GM23338 (cell line): ENCODE measurements around the gene CCDC191. TPM values are rescaled to one million over a fixed set of nuclear protein-coding genes. Genes with fewer than 3 reads are reported as not detected.

ENCODE experiments used
- ATAC-seq: fragments of 200-7000 bp; cut with Tn5 transposase; 3 replicates; pipeline ENCODE4 v1.9.1; 2020
- DNase-seq: peaks from one replicate; pipeline ENCODE4 v3.0.0-alpha.2; 2015; ENCODE audit warnings: low spot score
- H2AFZ ChIP-seq: fragments of 200-600 bp; sonication (generic); 2 replicates; pipeline ENCODE4 v1.8.0; 2016; ENCODE audit warnings: antibody characterized with exemption, mild to moderate bottlenecking, moderate library complexity
- H3F3A ChIP-seq: fragments of 200-600 bp; sonication (generic); replicated peaks from 2 replicates; pipeline ENCODE4 v1.8.0; 2017; ENCODE audit warnings: antibody characterized with exemption, mixed run types, low read depth
- H3K27ac ChIP-seq: fragments of 200-600 bp; sonication (generic); 2 replicates; pipeline ENCODE4 v1.6.1; 2016; ENCODE audit warnings: low read depth
- H3K27me3 ChIP-seq: fragments of 200-600 bp; sonication (generic); 2 replicates; pipeline ENCODE4 v1.8.0; 2016; ENCODE audit warnings: mild to moderate bottlenecking, mixed run types, moderate library complexity; ENCODE audit not compliant: insufficient read depth
- H3K36me3 ChIP-seq: fragments of 200-600 bp; sonication (generic); 2 replicates; pipeline ENCODE4 v1.8.0; 2016; ENCODE audit warnings: mild to moderate bottlenecking; ENCODE audit not compliant: insufficient read depth
- H3K4me1 ChIP-seq: fragments of 200-600 bp; sonication (generic); 2 replicates; pipeline ENCODE4 v1.8.0; 2016; ENCODE audit warnings: mild to moderate bottlenecking, moderate library complexity; ENCODE audit not compliant: insufficient read depth
- H3K4me2 ChIP-seq: fragments of 200-600 bp; sonication (generic); 2 replicates; pipeline ENCODE4 v1.7.1; 2017; ENCODE audit warnings: mixed run types
- H3K4me3 ChIP-seq: fragments of 200-600 bp; sonication (generic); 2 replicates; pipeline ENCODE4 v1.6.1; 2016; ENCODE audit warnings: mixed run types
- H3K79me2 ChIP-seq: fragments of 200-600 bp; sonication (generic); replicated peaks from 2 replicates; pipeline ENCODE4 v1.8.0; 2017; ENCODE audit warnings: mild to moderate bottlenecking; ENCODE audit not compliant: insufficient read depth
- H3K9me2 ChIP-seq: fragments of 200-600 bp; sonication (generic); 2 replicates; pipeline ENCODE4 v1.8.0; 2017; ENCODE audit not compliant: insufficient read depth
- H4K20me1 ChIP-seq: fragments of 200-600 bp; sonication (generic); replicated peaks from 2 replicates; pipeline ENCODE4 v1.8.0; 2017; ENCODE audit warnings: mild to moderate bottlenecking; ENCODE audit not compliant: insufficient read depth
- H3K27ac Mint-ChIP-seq: 2 replicates; pipeline ENCODE4 v1.8.0; 2020; ENCODE audit warnings: inconsistent platforms, mild to moderate bottlenecking, moderate library complexity, mixed read lengths
- H3K27me3 Mint-ChIP-seq: 3 replicates; pipeline ENCODE4 v1.8.0; 2022; ENCODE audit warnings: low read depth, mild to moderate bottlenecking, moderate library complexity, mixed read lengths, inconsistent platforms; ENCODE audit not compliant: insufficient read depth, poor library complexity
- H3K36me3 Mint-ChIP-seq: 3 replicates; pipeline ENCODE4 v1.8.0; 2021; ENCODE audit warnings: low read depth, mild to moderate bottlenecking, inconsistent platforms, moderate library complexity, mixed read lengths
- H3K4me1 Mint-ChIP-seq: 3 replicates; pipeline ENCODE4 v1.8.0; 2020; ENCODE audit warnings: mild to moderate bottlenecking, inconsistent platforms, mixed read lengths
- H3K4me3 Mint-ChIP-seq: 3 replicates; pipeline ENCODE4 v1.8.0; 2021; ENCODE audit warnings: moderate library complexity, mild to moderate bottlenecking, inconsistent platforms, mixed read lengths
- H3K9me3 Mint-ChIP-seq: 3 replicates; pipeline ENCODE4 v1.8.0; 2020; ENCODE audit warnings: moderate library complexity, mild to moderate bottlenecking, inconsistent platforms, mixed read lengths
- CREB1 ChIP-seq: fragments of 250-450 bp; sonication (Bioruptor Pico); IDR thresholded peaks from 2 replicates; pipeline ENCODE4 v1.5.0; 2020; ENCODE audit warnings: low read depth, mild to moderate bottlenecking, moderate library complexity
- EZH2 ChIP-seq: fragments of 200-600 bp; sonication (generic); IDR thresholded peaks from one replicate; pipeline ENCODE4 v1.8.0; 2017; ENCODE audit warnings: antibody characterized with exemption, mild to moderate bottlenecking, low read depth; ENCODE audit not compliant: unreplicated experiment
- JUNB ChIP-seq: IDR thresholded peaks from one replicate; pipeline ENCODE4 v1.6.1; 2016; ENCODE audit warnings: antibody characterized with exemption; ENCODE audit not compliant: unreplicated experiment
- POLR2AphosphoS5 ChIP-seq: IDR thresholded peaks from 2 replicates; pipeline ENCODE4 v1.6.1; 2016; ENCODE audit warnings: antibody characterized with exemption, low read depth
- STAT1 ChIP-seq: IDR thresholded peaks from one replicate; pipeline ENCODE4 v1.6.1; 2016; ENCODE audit warnings: antibody characterized with exemption; ENCODE audit not compliant: unreplicated experiment
- ZNF114 ChIP-seq: fragments of 250-450 bp; sonication (Bioruptor Pico); IDR thresholded peaks from 2 replicates; pipeline ENCODE4 v1.5.0; 2020; ENCODE audit warnings: mild to moderate bottlenecking, moderate library complexity
- ZNF331 ChIP-seq: fragments of 250-450 bp; sonication (Bioruptor Pico); IDR thresholded peaks from 2 replicates; pipeline ENCODE4 v1.5.0; 2020; ENCODE audit warnings: low read depth, mild to moderate bottlenecking, moderate library complexity
- polyA plus RNA-seq: library from polyadenylated mRNA; unstranded; fragments of >200 nt; fragmentation: Nextera tagmentation; extraction: Ambion mirVana; gene quantifications from 2 replicates; pipeline ENCODE4 v1.2.1, GENCODE V29; 2016
- total RNA-seq: library from RNA; depleted of rRNA; stranded (reverse); fragments of >200 nt; shearing (Covaris generic); gene quantifications from 2 replicates; pipeline ENCODE4 v1.2.3, GENCODE V29; 2014
- TF ChIP-seq, protein P1 (sequence below): IDR thresholded peaks from 2 replicates; pipeline ENCODE4 v1.6.1; 2016; ENCODE audit warnings: antibody characterized with exemption
- TF ChIP-seq, protein P2 (sequence below): IDR thresholded peaks from one replicate; pipeline ENCODE4 v1.6.1; 2018; ENCODE audit warnings: antibody characterized with exemption; ENCODE audit not compliant: unreplicated experiment
- TF ChIP-seq, protein P3 (sequence below): fragments of 250-450 bp; sonication (Bioruptor Pico); IDR thresholded peaks from 2 replicates; pipeline ENCODE4 v1.5.0; 2020; ENCODE audit warnings: mild to moderate bottlenecking, moderate library complexity
- TF ChIP-seq, protein P4 (sequence below), 2 experiments: fragments of 200-600 bp in 1 of 2; sonication (generic) in 1 of 2; conservative IDR thresholded peaks; 2 replicates each; pipeline versions ENCODE4 v1.5.1 to v1.6.1; 2016 to 2017; ENCODE audit warnings: antibody characterized with exemption in 2 of 2, low read depth in 2 of 2, mild to moderate bottlenecking in 2 of 2, moderate library complexity in 1 of 2

The CCDC191 gene
- total and polyA plus RNA-seq, 2 experiments from 2014 or later = 2.0 to 2.9 TPM

DNA sequence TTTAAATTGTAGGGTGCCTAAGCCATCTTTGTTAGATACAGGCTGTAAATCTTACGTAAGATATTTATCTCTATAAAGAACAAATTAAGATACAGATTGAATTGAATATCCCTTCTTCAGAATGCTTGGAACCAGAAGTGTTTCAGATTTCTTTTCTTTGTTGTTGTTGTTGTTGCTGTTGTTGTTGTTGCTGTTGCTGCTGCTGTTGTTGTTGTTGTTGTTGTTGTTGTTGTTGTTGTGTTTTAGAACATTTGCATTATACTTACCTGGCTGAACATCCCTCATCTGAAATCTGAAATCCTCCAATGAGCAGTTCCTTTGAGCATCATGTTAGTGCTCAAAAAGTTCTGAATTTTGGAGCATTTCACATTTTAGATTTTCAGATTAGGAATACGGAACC lies 26.8 kb upstream of the CCDC191 start (continued):
- TF ChIP-seq, protein P1, sequence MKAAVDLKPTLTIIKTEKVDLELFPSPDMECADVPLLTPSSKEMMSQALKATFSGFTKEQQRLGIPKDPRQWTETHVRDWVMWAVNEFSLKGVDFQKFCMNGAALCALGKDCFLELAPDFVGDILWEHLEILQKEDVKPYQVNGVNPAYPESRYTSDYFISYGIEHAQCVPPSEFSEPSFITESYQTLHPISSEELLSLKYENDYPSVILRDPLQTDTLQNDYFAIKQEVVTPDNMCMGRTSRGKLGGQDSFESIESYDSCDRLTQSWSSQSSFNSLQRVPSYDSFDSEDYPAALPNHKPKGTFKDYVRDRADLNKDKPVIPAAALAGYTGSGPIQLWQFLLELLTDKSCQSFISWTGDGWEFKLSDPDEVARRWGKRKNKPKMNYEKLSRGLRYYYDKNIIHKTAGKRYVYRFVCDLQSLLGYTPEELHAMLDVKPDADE = no peak
- TF ChIP-seq JUNB (no peak), CREB1 (CRISPR knock-in tag) (no peak)

DNA sequence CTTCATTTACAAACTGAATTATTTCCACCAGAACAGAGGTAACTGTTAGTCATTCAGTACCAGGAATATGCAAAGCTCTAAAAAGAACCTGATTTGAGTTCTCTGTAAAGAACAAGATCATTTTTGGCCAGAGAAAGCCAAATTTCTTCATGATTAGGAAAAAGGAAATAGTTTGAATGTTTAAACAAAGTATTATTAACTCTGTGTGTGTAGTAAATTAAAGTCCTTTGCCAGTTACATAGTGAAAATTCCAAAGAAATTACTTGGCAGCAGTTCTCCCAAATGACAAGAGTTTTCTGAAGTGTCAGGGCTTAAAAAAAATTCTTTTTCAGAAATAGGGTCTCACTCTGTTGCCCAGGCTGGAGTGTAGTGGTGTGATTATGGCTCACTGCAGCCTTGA lies 24.7 kb upstream of the CCDC191 start:
- no peak overlapping the region for H3K4me2 ChIP-seq
- H3K27me3 ChIP-seq = no peaks in the 10 kb centered on the region
- no peaks in the 10 kb centered on the region for H3K4me1 ChIP-seq
- ATAC-seq = no peak
- Mint-ChIP-seq H3K36me3 (peaks cover 96% of the 10 kb centered on the region), H3K4me1 (no peaks in the 10 kb centered on the region), H3K9me3 (no peaks in the 10 kb centered on the region), H3K27me3 (peaks cover 2% of the 10 kb centered on the region), H3K27ac (no peak overlapping the region), H3K4me3 (no peak overlapping the region)
- H4K20me1 ChIP-seq = peaks cover 6% of the 10 kb centered on the region; the same call in 1 of the 2 replicates
- no peak overlapping the region for H3K27ac ChIP-seq
- H3F3A ChIP-seq = no peaks in the 10 kb centered on the region
- H3K9me2 ChIP-seq = no peaks in the 10 kb centered on the region
- H3K4me3 ChIP-seq = no peak overlapping the region
- H2AFZ ChIP-seq = no peak overlapping the region
- peaks cover 70% of the 10 kb centered on the region for H3K36me3 ChIP-seq
- peaks cover 10% of the 10 kb centered on the region for H3K79me2 ChIP-seq
- no peak for DNase-seq
- TF ChIP-seq, protein P2, sequence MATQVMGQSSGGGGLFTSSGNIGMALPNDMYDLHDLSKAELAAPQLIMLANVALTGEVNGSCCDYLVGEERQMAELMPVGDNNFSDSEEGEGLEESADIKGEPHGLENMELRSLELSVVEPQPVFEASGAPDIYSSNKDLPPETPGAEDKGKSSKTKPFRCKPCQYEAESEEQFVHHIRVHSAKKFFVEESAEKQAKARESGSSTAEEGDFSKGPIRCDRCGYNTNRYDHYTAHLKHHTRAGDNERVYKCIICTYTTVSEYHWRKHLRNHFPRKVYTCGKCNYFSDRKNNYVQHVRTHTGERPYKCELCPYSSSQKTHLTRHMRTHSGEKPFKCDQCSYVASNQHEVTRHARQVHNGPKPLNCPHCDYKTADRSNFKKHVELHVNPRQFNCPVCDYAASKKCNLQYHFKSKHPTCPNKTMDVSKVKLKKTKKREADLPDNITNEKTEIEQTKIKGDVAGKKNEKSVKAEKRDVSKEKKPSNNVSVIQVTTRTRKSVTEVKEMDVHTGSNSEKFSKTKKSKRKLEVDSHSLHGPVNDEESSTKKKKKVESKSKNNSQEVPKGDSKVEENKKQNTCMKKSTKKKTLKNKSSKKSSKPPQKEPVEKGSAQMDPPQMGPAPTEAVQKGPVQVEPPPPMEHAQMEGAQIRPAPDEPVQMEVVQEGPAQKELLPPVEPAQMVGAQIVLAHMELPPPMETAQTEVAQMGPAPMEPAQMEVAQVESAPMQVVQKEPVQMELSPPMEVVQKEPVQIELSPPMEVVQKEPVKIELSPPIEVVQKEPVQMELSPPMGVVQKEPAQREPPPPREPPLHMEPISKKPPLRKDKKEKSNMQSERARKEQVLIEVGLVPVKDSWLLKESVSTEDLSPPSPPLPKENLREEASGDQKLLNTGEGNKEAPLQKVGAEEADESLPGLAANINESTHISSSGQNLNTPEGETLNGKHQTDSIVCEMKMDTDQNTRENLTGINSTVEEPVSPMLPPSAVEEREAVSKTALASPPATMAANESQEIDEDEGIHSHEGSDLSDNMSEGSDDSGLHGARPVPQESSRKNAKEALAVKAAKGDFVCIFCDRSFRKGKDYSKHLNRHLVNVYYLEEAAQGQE = no peak
- TF ChIP-seq STAT1 (no peak), POLR2AphosphoS5 (no peak), ZNF114 (no peak), EZH2 (no peak), CREB1 (CRISPR knock-in tag) (no peak), ZNF331 (CRISPR knock-in tag) (no peak), JUNB (no peak)
- TF ChIP-seq, protein P3, sequence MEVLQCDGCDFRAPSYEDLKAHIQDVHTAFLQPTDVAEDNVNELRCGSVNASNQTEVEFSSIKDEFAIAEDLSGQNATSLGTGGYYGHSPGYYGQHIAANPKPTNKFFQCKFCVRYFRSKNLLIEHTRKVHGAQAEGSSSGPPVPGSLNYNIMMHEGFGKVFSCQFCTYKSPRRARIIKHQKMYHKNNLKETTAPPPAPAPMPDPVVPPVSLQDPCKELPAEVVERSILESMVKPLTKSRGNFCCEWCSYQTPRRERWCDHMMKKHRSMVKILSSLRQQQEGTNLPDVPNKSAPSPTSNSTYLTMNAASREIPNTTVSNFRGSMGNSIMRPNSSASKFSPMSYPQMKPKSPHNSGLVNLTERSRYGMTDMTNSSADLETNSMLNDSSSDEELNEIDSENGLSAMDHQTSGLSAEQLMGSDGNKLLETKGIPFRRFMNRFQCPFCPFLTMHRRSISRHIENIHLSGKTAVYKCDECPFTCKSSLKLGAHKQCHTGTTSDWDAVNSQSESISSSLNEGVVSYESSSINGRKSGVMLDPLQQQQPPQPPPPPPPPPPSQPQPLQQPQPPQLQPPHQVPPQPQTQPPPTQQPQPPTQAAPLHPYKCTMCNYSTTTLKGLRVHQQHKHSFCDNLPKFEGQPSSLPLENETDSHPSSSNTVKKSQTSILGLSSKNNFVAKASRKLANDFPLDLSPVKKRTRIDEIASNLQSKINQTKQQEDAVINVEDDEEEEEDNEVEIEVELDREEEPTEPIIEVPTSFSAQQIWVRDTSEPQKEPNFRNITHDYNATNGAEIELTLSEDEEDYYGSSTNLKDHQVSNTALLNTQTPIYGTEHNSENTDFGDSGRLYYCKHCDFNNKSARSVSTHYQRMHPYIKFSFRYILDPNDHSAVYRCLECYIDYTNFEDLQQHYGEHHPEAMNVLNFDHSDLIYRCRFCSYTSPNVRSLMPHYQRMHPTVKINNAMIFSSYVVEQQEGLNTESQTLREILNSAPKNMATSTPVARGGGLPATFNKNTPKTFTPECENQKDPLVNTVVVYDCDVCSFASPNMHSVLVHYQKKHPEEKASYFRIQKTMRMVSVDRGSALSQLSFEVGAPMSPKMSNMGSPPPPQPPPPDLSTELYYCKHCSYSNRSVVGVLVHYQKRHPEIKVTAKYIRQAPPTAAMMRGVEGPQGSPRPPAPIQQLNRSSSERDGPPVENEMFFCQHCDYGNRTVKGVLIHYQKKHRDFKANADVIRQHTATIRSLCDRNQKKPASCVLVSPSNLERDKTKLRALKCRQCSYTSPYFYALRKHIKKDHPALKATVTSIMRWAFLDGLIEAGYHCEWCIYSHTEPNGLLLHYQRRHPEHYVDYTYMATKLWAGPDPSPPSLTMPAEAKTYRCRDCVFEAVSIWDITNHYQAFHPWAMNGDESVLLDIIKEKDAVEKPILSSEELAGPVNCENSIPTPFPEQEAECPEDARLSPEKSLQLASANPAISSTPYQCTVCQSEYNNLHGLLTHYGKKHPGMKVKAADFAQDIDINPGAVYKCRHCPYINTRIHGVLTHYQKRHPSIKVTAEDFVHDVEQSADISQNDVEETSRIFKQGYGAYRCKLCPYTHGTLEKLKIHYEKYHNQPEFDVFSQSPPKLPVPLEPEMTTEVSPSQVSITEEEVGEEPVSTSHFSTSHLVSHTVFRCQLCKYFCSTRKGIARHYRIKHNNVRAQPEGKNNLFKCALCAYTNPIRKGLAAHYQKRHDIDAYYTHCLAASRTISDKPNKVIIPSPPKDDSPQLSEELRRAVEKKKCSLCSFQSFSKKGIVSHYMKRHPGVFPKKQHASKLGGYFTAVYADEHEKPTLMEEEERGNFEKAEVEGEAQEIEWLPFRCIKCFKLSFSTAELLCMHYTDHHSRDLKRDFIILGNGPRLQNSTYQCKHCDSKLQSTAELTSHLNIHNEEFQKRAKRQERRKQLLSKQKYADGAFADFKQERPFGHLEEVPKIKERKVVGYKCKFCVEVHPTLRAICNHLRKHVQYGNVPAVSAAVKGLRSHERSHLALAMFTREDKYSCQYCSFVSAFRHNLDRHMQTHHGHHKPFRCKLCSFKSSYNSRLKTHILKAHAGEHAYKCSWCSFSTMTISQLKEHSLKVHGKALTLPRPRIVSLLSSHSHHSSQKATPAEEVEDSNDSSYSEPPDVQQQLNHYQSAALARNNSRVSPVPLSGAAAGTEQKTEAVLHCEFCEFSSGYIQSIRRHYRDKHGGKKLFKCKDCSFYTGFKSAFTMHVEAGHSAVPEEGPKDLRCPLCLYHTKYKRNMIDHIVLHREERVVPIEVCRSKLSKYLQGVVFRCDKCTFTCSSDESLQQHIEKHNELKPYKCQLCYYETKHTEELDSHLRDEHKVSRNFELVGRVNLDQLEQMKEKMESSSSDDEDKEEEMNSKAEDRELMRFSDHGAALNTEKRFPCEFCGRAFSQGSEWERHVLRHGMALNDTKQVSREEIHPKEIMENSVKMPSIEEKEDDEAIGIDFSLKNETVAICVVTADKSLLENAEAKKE (CRISPR knock-in tag) = no peak
- TF ChIP-seq, protein P4, sequence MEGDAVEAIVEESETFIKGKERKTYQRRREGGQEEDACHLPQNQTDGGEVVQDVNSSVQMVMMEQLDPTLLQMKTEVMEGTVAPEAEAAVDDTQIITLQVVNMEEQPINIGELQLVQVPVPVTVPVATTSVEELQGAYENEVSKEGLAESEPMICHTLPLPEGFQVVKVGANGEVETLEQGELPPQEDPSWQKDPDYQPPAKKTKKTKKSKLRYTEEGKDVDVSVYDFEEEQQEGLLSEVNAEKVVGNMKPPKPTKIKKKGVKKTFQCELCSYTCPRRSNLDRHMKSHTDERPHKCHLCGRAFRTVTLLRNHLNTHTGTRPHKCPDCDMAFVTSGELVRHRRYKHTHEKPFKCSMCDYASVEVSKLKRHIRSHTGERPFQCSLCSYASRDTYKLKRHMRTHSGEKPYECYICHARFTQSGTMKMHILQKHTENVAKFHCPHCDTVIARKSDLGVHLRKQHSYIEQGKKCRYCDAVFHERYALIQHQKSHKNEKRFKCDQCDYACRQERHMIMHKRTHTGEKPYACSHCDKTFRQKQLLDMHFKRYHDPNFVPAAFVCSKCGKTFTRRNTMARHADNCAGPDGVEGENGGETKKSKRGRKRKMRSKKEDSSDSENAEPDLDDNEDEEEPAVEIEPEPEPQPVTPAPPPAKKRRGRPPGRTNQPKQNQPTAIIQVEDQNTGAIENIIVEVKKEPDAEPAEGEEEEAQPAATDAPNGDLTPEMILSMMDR (conservative IDR thresholded peaks at IDR 0.05; ENCODE audit: low read depth in 2 of 2) = no peak
- TF ChIP-seq, protein P1 = no peak
